ENCODE measurements around the gene TARS3.

The TARS3 gene

GRCh38 chr15:101619615-101619865 is 104.7 kb downstream of the TARS3 start:
- H3K4me3 ChIP-seq (ENCODE audit: low read depth in 1 of 2, low read length in 2 of 2): no peak overlapping the region
- H3K9me3 ChIP-seq (ENCODE audit: control insufficient read depth in 1 of 2, low read length in 2 of 2): peaks cover 0 to 5% of the 10 kb centered on the region in 2 donors
- H3K27me3 ChIP-seq (ENCODE audit: low read depth, low read length): no peaks in the 10 kb centered on the region
- H3K36me3 ChIP-seq (ENCODE audit: control insufficient read depth in 1 of 2, insufficient read depth in 2 of 2, low read length in 2 of 2): no peaks in the 10 kb centered on the region
- H3K27ac ChIP-seq (ENCODE audit: low read length): no peak overlapping the region
- peaks cover 0 to 23% of the 10 kb centered on the region in 2 donors for H3K4me1 ChIP-seq (ENCODE audit: control insufficient read depth in 1 of 2, insufficient read depth in 2 of 2, low read length in 2 of 2)

DNA sequence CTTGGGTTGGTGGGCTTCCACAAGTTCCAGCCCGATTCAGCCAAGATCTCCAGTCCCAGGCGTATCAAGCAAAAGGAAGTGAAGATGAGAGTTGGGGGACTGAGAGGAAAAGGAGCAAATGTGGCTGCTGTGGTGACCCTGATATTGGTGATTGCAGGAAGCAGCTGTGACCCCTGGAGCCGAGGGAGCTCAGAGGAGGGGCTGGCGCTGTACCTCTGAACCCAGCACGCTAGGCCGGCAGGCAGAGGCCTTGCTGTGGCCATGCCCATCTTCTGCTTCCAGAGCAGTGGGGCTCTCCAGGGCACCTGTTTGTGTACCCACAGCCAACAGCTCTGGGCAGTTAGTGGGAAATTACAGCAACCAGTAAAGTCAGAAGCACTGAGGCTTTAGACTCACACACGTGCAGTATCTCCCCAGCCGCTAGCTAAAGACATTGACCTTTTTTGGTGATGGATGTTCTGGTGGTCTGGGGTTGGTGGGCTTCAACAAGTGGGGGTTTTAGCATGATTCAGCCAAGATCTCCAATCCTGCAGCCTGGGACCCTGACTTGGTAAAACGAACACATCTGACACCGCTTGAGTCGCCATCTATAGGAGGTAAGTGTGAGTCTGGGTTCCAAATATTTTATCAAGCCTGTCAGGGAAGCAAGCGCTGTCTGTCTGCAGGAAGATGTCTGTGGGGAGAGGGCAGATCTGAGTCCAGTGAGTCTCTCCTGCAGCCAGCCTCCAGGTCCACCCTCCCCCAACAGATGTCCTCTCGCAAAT is 105.2 kb downstream of the TARS3 start:
- no peak overlapping the region for H3K27ac ChIP-seq (ENCODE audit: low read length)
- H3K27me3 ChIP-seq (ENCODE audit: low read depth, low read length): no peaks in the 10 kb centered on the region
- peaks cover 0 to 23% of the 10 kb centered on the region in 2 donors for H3K4me1 ChIP-seq (ENCODE audit: control insufficient read depth in 1 of 2, insufficient read depth in 2 of 2, low read length in 2 of 2)
- peaks cover 0 to 5% of the 10 kb centered on the region in 2 donors for H3K9me3 ChIP-seq (ENCODE audit: control insufficient read depth in 1 of 2, low read length in 2 of 2)
- H3K36me3 ChIP-seq (ENCODE audit: control insufficient read depth in 1 of 2, insufficient read depth in 2 of 2, low read length in 2 of 2): no peaks in the 10 kb centered on the region
- H3K4me3 ChIP-seq (ENCODE audit: low read depth in 1 of 2, low read length in 2 of 2): no peak overlapping the region

- peaks cover 0 to 32% of the 10 kb centered on the region in 2 donors for H3K4me1 ChIP-seq (ENCODE audit: control insufficient read depth in 1 of 2, insufficient read depth in 2 of 2, low read length in 2 of 2)
- H3K9me3 ChIP-seq (ENCODE audit: control insufficient read depth in 1 of 2, low read length in 2 of 2): peaks cover 0 to under 1% of the 10 kb centered on the region in 2 donors
- H3K27me3 ChIP-seq (ENCODE audit: low read depth, low read length): no peaks in the 10 kb centered on the region
- H3K4me3 ChIP-seq (ENCODE audit: low read depth in 1 of 2, low read length in 2 of 2): no peak overlapping the region
- no peak overlapping the region for H3K27ac ChIP-seq (ENCODE audit: low read length)
- H3K36me3 ChIP-seq (ENCODE audit: control insufficient read depth in 1 of 2, insufficient read depth in 2 of 2, low read length in 2 of 2): no peaks in the 10 kb centered on the region
These were observed 106.2 kb downstream of the TARS3 start for GRCh38 chr15:101618076-101618475.

DNA sequence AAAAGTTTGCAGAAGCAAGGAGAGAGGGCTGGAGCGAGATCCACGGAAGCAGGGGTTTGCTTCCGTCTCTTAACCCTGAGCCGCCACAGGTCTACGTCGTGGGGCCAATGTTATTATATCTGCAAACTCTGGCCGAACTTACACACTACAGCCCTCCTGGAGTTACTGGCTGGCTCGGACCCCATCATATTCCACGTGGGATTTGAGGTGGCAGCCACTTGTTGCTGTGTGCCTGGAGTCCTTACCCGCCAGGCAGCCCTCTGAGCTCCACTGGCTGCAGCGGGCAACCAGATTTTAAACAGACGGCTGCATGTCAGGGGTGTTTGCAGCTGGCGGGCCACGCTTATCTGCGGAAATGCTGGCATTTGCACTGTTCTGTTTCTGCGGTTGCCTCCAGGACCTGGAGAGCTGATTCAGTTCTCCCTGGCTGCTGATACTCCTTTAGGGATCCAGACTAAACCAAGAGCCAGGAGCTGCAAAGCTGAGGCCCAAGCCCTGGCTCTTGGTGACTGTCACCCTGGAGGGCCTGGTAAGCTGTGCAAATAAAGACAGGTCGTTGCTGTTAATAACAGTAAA is 106.8 kb downstream of the TARS3 start:
- Histone ChIP-seq H3K4me3 (ENCODE audit: low read depth in 1 of 2, low read length in 2 of 2) (no peak overlapping the region), H3K9me3 (ENCODE audit: control insufficient read depth in 1 of 2, low read length in 2 of 2) (no peaks in the 10 kb centered on the region), H3K27ac (ENCODE audit: low read length) (no peak overlapping the region), H3K27me3 (ENCODE audit: low read depth, low read length) (no peaks in the 10 kb centered on the region), H3K4me1 (ENCODE audit: control insufficient read depth in 1 of 2, insufficient read depth in 2 of 2, low read length in 2 of 2) (peaks cover 0 to 37% of the 10 kb centered on the region in 2 donors), H3K36me3 (ENCODE audit: control insufficient read depth in 1 of 2, insufficient read depth in 2 of 2, low read length in 2 of 2) (no peaks in the 10 kb centered on the region)

DNA sequence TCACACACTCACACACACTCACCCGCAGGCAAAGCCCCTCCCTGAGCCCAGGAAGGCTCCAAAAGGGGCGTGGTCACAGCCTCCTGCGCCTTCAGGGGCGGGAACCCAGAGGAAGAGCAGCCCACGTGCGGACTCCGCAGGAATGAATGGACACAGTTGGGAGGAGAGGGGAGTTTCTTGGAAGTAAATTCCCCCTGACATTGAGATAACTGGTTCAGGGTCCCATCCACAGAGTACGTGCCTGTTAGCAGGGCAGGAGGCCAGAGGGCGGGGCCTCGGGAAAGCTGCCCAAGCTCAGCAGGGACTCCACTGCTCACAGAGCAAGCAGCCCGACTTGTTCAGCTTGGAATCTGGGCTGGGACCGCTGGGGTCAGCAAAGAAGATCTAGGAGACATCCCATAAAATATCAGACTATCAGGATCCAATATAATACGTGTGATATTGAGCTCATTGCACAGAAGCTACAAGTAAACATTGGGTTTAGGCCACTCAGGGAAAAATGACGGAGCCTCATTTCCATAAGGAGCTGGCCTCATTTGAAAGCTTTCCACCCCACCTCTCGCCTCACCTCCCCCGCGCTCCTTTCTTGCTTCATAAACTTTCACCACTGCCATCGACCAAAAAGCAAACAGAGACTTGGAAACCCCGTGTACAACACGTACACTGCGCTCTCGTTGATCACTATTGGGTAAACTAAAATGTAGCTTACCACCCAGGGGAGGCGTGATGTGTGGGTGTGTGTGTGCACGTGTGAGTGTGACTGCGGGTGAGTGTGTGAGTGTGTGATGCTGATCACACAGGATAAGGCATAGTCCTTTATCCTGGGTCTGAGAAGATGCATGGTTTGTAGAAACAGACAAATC is 108.1 kb downstream of the TARS3 start:
- Histone ChIP-seq H3K9me3 (ENCODE audit: control insufficient read depth in 1 of 2, low read length in 2 of 2) (no peaks in the 10 kb centered on the region), H3K27me3 (ENCODE audit: low read depth, low read length) (no peaks in the 10 kb centered on the region), H3K4me1 (ENCODE audit: control insufficient read depth in 1 of 2, insufficient read depth in 2 of 2, low read length in 2 of 2) (peaks cover 0 to 37% of the 10 kb centered on the region in 2 donors), H3K36me3 (ENCODE audit: control insufficient read depth in 1 of 2, insufficient read depth in 2 of 2, low read length in 2 of 2) (no peaks in the 10 kb centered on the region), H3K27ac (ENCODE audit: low read length) (no peak overlapping the region), H3K4me3 (ENCODE audit: low read depth in 1 of 2, low read length in 2 of 2) (peak overlapping the region in 1 of 2 donors; percentile 7)

- Histone ChIP-seq H3K27ac (ENCODE audit: low read length) (no peak overlapping the region), H3K36me3 (ENCODE audit: control insufficient read depth in 1 of 2, insufficient read depth in 2 of 2, low read length in 2 of 2) (no peaks in the 10 kb centered on the region), H3K4me1 (ENCODE audit: control insufficient read depth in 1 of 2, insufficient read depth in 2 of 2, low read length in 2 of 2) (peaks cover 0 to 37% of the 10 kb centered on the region in 2 donors), H3K4me3 (ENCODE audit: low read depth in 1 of 2, low read length in 2 of 2) (peak overlapping the region in 1 of 2 donors; percentile 7), H3K9me3 (ENCODE audit: control insufficient read depth in 1 of 2, low read length in 2 of 2) (no peaks in the 10 kb centered on the region), H3K27me3 (ENCODE audit: low read depth, low read length) (no peaks in the 10 kb centered on the region)
These were observed 108.8 kb downstream of the TARS3 start for GRCh38 chr15:101615414-101615985.

GRCh38 chr15:101614761-101615160 is 109.5 kb downstream of the TARS3 start:
- Histone ChIP-seq H3K27ac (ENCODE audit: low read length) (no peak overlapping the region), H3K4me1 (ENCODE audit: control insufficient read depth in 1 of 2, insufficient read depth in 2 of 2, low read length in 2 of 2) (peaks cover 0 to 34% of the 10 kb centered on the region in 2 donors), H3K27me3 (ENCODE audit: low read depth, low read length) (no peaks in the 10 kb centered on the region), H3K4me3 (ENCODE audit: low read depth in 1 of 2, low read length in 2 of 2) (no peak overlapping the region), H3K9me3 (ENCODE audit: control insufficient read depth in 1 of 2, low read length in 2 of 2) (no peaks in the 10 kb centered on the region), H3K36me3 (ENCODE audit: control insufficient read depth in 1 of 2, insufficient read depth in 2 of 2, low read length in 2 of 2) (no peaks in the 10 kb centered on the region)

DNA sequence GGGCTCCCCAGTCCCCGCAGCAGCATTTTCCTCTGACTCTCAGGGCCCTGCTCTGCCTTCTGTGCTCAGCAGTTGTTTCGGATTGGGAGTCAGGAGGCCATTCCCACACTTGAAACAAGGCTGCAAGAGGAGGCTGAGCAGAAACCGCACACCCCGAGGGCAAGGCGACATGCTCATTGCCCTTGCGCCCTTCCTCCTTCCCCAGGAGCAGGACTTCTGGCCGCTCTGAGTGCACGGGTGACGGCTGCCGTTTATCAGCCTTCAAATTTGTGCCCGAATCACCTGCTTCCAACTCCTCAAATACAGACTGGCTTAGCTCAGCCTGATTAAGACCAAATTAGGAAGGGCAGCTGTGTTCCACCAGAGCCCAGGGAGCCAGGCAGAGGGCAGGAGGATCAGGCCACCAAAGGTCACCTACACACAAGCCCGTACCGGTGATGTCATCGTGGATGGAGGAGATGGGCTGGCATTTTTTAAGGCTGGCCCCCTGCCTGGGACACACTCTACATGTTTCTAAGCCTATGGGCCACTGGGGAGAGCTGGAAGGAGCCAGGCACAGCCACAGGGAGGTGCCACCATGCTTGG is 110.2 kb downstream of the TARS3 start:
- H3K4me1 ChIP-seq (ENCODE audit: control insufficient read depth in 1 of 2, insufficient read depth in 2 of 2, low read length in 2 of 2): peaks cover 0 to 34% of the 10 kb centered on the region in 2 donors

GRCh38 chr15:101613130-101614000 is 110.9 kb downstream of the TARS3 start:
- no peaks in the 10 kb centered on the region for H3K27me3 ChIP-seq (ENCODE audit: low read depth, low read length)
- no peaks in the 10 kb centered on the region for H3K36me3 ChIP-seq (ENCODE audit: control insufficient read depth in 1 of 2, insufficient read depth in 2 of 2, low read length in 2 of 2)
- no peak overlapping the region for H3K27ac ChIP-seq (ENCODE audit: low read length)
- H3K4me3 ChIP-seq (ENCODE audit: low read depth in 1 of 2, low read length in 2 of 2): no peak overlapping the region
- H3K9me3 ChIP-seq (ENCODE audit: control insufficient read depth in 1 of 2, low read length in 2 of 2): no peaks in the 10 kb centered on the region
- peaks cover 0 to 34% of the 10 kb centered on the region in 2 donors for H3K4me1 ChIP-seq (ENCODE audit: control insufficient read depth in 1 of 2, insufficient read depth in 2 of 2, low read length in 2 of 2)

More for the DNA sequence above, 110.2 kb downstream of the TARS3 start:
- Histone ChIP-seq H3K9me3 (ENCODE audit: control insufficient read depth in 1 of 2, low read length in 2 of 2) (no peaks in the 10 kb centered on the region), H3K36me3 (ENCODE audit: control insufficient read depth in 1 of 2, insufficient read depth in 2 of 2, low read length in 2 of 2) (no peaks in the 10 kb centered on the region), H3K4me3 (ENCODE audit: low read depth in 1 of 2, low read length in 2 of 2) (no peak overlapping the region), H3K27me3 (ENCODE audit: low read depth, low read length) (no peaks in the 10 kb centered on the region), H3K27ac (ENCODE audit: low read length) (no peak overlapping the region)

DNA sequence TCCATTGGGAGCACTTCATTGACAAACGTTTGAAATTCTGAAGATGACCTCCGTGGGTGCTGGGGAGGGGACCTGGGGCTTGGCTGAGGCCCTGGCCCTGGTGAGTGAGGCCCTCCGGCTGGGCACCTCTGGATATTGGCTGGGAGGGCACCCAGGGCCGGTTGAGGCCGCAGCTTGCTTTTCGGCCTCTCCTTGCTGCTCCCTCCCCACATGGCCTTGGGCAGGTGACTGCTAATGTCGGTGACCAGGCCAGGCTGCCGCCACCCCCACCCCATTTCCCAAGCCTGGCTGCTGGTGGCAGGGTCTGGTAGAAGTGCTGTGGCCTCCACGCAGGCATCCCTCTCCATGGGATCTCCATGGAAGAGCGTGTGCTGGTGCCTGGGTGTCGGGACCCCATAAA is 111.6 kb downstream of the TARS3 start:
- no peak overlapping the region for H3K27ac ChIP-seq (ENCODE audit: low read length)
- H3K4me1 ChIP-seq (ENCODE audit: control insufficient read depth in 1 of 2, insufficient read depth in 2 of 2, low read length in 2 of 2): peaks cover 0 to 34% of the 10 kb centered on the region in 2 donors
- no peaks in the 10 kb centered on the region for H3K9me3 ChIP-seq (ENCODE audit: control insufficient read depth in 1 of 2, low read length in 2 of 2)
- no peaks in the 10 kb centered on the region for H3K36me3 ChIP-seq (ENCODE audit: control insufficient read depth in 1 of 2, insufficient read depth in 2 of 2, low read length in 2 of 2)
- H3K4me3 ChIP-seq (ENCODE audit: low read depth in 1 of 2, low read length in 2 of 2): no peak overlapping the region
- H3K27me3 ChIP-seq (ENCODE audit: low read depth, low read length): no peaks in the 10 kb centered on the region
